ENCODE results near the gene SP3. TPM values are rescaled to one million over a fixed set of nuclear protein-coding genes. Genes with fewer than 3 reads are reported as not detected.

The SP3 gene
- total RNA-seq, 1 donor, result 115 TPM

DNA sequence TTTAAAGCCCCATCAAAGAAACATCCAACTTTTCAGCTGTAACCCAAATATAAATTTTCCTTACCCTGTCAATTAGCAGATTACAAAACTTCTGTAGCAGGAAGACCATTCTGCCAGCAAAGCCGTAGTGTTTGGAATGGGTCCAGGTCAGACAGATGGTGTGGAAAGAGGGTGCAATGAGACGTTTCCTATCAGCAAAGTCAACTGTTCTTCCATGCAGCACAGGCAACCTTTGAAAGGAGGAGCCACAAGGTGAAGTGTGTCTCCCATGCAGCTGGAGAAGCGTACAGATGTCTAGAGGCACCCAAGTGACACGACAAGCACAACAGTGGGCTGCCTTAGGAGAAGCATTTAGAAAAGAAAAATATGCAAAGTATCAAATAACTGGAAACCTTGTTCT lies 83.7 kb downstream of the SP3 start:
- no peak overlapping the region for H3K4me3 ChIP-seq (ENCODE audit: low read depth, low read length)
- TF ChIP-seq, protein P1, sequence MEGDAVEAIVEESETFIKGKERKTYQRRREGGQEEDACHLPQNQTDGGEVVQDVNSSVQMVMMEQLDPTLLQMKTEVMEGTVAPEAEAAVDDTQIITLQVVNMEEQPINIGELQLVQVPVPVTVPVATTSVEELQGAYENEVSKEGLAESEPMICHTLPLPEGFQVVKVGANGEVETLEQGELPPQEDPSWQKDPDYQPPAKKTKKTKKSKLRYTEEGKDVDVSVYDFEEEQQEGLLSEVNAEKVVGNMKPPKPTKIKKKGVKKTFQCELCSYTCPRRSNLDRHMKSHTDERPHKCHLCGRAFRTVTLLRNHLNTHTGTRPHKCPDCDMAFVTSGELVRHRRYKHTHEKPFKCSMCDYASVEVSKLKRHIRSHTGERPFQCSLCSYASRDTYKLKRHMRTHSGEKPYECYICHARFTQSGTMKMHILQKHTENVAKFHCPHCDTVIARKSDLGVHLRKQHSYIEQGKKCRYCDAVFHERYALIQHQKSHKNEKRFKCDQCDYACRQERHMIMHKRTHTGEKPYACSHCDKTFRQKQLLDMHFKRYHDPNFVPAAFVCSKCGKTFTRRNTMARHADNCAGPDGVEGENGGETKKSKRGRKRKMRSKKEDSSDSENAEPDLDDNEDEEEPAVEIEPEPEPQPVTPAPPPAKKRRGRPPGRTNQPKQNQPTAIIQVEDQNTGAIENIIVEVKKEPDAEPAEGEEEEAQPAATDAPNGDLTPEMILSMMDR (IDR thresholded peaks at IDR 0.05; ENCODE audit: insufficient read depth, low read length), result no peak
- peak; percentile 47 for DNase-seq (ENCODE audit: low read depth)

DNA sequence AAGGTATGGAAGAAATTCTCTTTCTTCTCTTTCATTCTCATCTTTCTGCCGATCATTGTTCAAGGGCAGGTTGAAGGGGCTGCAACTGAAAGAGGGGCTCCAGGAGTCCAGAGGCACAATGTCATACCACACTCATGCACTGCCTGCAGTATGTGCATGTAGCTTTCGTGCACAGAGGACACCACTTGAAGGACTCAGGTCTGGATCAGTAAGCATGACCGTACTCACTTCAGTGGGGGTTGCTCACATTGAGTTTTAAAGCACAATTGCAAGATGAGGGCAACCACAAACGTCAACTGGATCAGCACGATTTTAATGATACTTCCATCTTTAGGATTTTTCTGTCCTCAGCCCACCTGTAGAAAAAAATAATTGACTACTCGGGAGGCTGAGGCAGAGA lies 84.6 kb downstream of the SP3 start:
- no peak for DNase-seq (ENCODE audit: low read depth)
- TF ChIP-seq, protein P1 (IDR thresholded peaks at IDR 0.05; ENCODE audit: insufficient read depth, low read length), result no peak
- H3K4me3 ChIP-seq (ENCODE audit: low read depth, low read length), result no peak overlapping the region

DNA sequence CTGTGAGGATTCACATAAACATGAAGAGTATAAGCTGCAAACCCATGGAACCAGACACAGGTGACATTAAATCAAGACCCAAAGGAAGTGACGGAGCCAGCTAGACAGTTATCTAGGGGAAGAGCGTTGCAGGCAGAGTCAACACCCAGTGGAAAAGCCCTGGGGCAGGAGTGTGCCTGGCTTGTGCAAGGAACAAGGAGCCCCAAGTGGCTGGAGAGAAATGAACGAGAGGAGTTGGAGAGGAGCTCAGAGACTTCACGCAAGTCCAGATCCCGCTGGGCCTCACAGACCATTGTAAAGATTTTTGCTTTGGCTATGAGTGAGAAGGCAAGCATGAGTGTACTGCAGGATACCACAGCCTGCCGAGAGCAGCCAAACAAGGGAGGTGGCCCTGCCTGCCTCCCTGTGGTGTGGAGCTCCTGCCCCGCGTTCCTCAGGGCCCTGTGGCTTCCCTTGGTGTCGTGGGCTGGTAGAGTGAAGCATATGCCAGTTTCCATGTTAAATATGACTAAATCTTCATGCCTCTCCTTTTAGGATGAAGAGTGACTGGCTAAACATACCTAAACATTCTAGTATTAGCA lies 88.2 kb downstream of the SP3 start:
- H3K4me3 ChIP-seq (ENCODE audit: low read depth, low read length), result no peak overlapping the region
- TF ChIP-seq, protein P1 (IDR thresholded peaks at IDR 0.05; ENCODE audit: insufficient read depth, low read length), result no peak
- DNase-seq (ENCODE audit: low read depth), result no peak

DNA sequence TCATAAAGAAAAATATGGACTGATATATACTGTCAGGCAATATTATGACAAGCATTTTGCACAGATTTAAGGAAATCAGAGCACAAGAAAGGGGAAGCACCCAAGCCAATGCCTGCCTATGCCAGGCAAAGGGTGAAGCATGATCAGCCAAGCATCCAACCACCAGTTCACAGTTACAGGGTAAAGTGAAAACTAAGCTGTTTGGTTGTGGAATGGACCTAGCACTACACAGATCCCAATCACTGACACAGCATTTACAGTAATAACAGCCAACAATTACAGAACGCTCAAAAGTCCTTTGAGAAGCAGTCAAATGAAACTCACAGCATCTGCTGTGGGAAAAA lies 90.3 kb downstream of the SP3 start:
- DNase-seq (ENCODE audit: low read depth), result no peak
- no peak overlapping the region for H3K4me3 ChIP-seq (ENCODE audit: low read depth, low read length)
- TF ChIP-seq, protein P1 (IDR thresholded peaks at IDR 0.05; ENCODE audit: insufficient read depth, low read length), result no peak

DNA sequence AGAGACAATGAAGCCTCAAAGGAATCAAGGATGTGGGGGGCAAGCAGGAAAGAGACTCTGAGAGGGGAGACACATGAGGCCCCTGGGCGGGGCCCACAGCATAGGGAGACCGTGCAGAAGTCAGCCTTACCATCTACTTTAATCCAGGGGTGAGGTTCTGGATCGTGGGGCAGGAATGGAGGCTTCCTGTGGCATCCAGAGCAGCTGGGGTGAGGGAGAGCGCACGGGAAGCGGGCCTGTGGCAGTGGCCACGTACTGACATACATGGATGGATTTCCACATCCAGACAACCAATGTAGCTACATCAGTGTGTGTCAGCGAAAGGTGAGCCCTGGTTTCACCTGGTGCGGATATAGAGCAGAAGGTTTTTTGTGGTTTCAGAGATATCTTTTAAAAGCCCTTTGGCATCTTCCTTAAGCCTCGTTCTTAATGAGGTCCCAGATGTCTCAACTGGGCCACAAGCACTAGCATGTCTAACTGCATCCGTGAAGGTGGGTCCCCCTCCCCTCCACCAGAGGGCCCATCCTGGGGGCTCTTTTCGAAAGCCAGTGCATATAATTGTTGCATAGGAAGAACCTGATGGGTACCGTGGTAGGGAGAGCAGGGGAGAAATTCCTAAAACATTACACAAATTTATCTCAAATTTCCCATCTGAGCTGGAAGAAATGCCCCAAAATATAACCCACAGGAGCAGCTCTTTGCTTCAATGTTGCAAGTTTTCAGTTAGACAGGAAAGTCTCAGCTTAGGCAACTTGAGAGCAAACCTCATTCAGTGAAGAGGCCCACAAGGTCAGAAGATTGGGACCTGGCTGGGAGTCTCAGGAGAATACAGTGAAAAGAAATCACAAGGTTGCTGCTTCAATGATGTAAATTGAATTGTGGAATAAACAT lies 90.9 kb downstream of the SP3 start:
- no peak for DNase-seq (ENCODE audit: low read depth)
- TF ChIP-seq, protein P1 (IDR thresholded peaks at IDR 0.05; ENCODE audit: insufficient read depth, low read length), result no peak

DNA sequence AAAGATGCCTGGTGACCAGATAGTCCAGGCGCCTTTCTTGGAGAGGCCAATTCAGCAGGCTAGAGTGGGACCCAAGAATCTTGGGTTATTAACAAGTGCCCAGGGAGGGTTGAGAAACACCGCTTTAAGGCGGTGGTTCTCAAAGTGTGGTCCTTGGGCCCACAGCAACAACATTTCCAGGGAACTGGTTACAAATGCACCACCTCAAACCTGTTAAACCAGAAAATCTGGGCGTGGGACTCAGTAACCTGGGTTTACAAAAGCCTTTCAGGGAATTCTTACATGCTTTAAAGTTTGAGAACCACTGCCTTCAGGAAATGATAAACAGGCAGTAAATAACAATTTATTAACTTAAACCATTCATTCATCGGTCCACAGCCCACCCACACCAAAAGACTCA lies 92.5 kb downstream of the SP3 start:
- no peak overlapping the region for H3K4me3 ChIP-seq (ENCODE audit: low read depth, low read length)
- TF ChIP-seq, protein P1 (IDR thresholded peaks at IDR 0.05; ENCODE audit: insufficient read depth, low read length), result no peak
- DNase-seq (ENCODE audit: low read depth), result no peak

More for the DNA sequence above, 90.9 kb downstream of the SP3 start:
- H3K4me3 ChIP-seq (ENCODE audit: low read depth, low read length), result no peak overlapping the region

Measured in fibroblast of the aortic adventitia (primary cell).